ENCODE data around the gene LRRFIP1. TPM values are rescaled to one million over a fixed set of nuclear protein-coding genes. Genes with fewer than 3 reads are reported as not detected.
"Not testable (repeated sequence)": the region's sequence is repeated elsewhere in the genome, so short reads cannot be mapped to it uniquely, and the experiment has no call there.

The LRRFIP1 gene
- total RNA-seq, 8 experiments from 2014 or later, result 16.3 to 56.1 (median 29.5) TPM

DNA sequence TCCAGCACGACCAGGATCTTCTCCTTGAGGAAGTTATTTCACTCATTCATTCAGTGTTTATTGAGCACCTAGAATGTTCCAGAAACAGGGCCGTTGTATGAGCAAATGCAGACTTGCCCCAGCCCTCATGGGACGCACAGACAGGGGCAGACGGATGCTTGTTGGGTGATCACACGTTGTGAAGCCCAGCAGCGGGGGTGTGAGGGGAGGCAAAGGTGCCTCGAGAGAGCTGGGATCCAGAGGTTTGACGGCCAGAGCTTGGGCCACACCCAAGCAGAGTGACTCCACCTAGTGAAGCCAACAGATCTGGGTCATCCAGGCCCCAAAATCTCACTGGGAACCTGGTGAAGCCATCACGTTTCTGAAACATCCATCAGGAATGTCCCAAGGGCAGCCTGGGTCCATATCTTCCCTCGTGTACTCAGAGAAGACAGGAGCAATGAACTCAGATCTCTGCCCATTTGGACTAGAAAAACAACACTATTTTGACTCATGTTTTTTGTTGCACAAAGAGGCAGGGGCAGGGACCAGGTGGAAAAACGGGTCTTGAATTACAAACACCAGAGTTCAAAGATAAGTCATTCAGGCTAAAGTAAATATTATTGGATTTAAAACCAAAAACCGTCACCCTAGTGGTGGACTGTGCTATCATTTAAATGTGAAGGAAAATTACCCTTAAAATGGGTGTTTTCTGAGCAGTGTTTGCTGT, 116.3 kb downstream of the LRRFIP1 start:
- 20 to 79% (median 60%) methylated on average over 1 to 8 of the region's 12 CpGs; no CpG with 5 or more reads in 1 of the 10 experiments for WGBS, 10 experiments
- no peak for ATAC-seq (replicated peaks in 6 of 8)
- no peak overlapping the region for H3K4me3 ChIP-seq
- peaks cover 0 to 5% of the 10 kb centered on the region in 2 donors for H3K4me1 ChIP-seq (replicated peaks in 1 of 2)
- H3K27ac ChIP-seq, result no peak overlapping the region
- in situ Hi-C loops (cut with MboI; ENCODE audit: low pct_unique_long_range_greater_than_20kb in 2 of 9, low sequenced_read_pairs in 9 of 9, unreplicated experiment in 9 of 9), result loop anchor here in 6 of 9 experiments (10.0 to 25.0 kb wide), 5 partner anchors 59 to 231 kb away; partner anchors contain the start of gene RAB17 (in 2 of the 6)

DNA sequence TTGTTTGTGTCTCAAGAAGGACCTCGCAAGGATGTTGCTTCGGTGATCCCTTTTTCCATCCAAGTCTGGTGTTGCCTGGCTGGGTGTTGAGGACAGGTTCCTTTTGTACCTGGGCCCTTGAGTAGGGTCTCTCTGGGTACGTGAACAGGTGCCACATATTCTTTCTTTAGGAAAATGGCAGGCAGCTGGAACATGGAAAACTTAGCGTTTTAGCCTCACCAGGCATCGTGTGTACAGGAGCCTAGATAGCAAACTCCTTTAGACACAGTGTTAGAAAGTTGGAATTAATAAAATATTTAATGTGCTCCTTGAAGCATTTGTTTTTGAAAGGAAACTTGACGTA, 116.9 kb downstream of the LRRFIP1 start:
- in situ Hi-C loops (cut with MboI; ENCODE audit: low pct_unique_long_range_greater_than_20kb in 2 of 9, low sequenced_read_pairs in 9 of 9, unreplicated experiment in 9 of 9), result loop anchor here in 6 of 9 experiments (10.0 to 25.0 kb wide), 5 partner anchors 59 to 232 kb away; partner anchors contain the start of gene RAB17 (in 2 of the 6)
- 40 to 100% (median 82%) methylated on average over 1 to 5 of the region's 6 CpGs; no CpG with 5 or more reads in 2 of the 10 experiments for WGBS, 10 experiments
- Histone ChIP-seq H3K4me1 (replicated peaks in 1 of 2) (no peaks in the 10 kb centered on the region), H3K4me3 (no peak overlapping the region), H3K27ac (no peak overlapping the region)
- no peak for ATAC-seq (replicated peaks in 6 of 8)

- 0 to 83% (median 40%) methylated on average over 1 to 9 of the region's 18 CpGs; no CpG with 5 or more reads in 1 of the 10 experiments for WGBS, 10 experiments
- Histone ChIP-seq H3K4me1 (replicated peaks in 1 of 2) (no peaks in the 10 kb centered on the region), H3K4me3 (no peak overlapping the region), H3K27ac (no peak overlapping the region)
- peak; percentile 82 to 98 (median 94) for ATAC-seq (replicated peaks in 6 of 8)
- in situ Hi-C loops (cut with MboI; ENCODE audit: low pct_unique_long_range_greater_than_20kb in 2 of 9, low sequenced_read_pairs in 9 of 9, unreplicated experiment in 9 of 9), result loop anchor here in 6 of 9 experiments (10.0 to 25.0 kb wide), 5 partner anchors 60 to 232 kb away; partner anchors contain the start of gene RAB17 (in 2 of the 6)
These were observed 117.3 kb downstream of the LRRFIP1 start for GRCh38 chr2:237744613-237745249.

GRCh38 chr2:237745250-237745613, 117.8 kb downstream of the LRRFIP1 start:
- H3K4me3 ChIP-seq, result no peak overlapping the region
- no peak for ATAC-seq (replicated peaks in 6 of 8)
- in situ Hi-C loops (cut with MboI; ENCODE audit: low pct_unique_long_range_greater_than_20kb in 2 of 9, low sequenced_read_pairs in 9 of 9, unreplicated experiment in 9 of 9), result loop anchor here in 6 of 9 experiments (10.0 to 25.0 kb wide), 5 partner anchors 60 to 233 kb away; partner anchors contain the start of gene RAB17 (in 2 of the 6)
- no peaks in the 10 kb centered on the region for H3K4me1 ChIP-seq (replicated peaks in 1 of 2)
- H3K27ac ChIP-seq, result no peak overlapping the region
- 38 to 92% (median 63%) methylated on average over 2 to 5 of the region's 5 CpGs; no CpG with 5 or more reads in 1 of the 10 experiments for WGBS, 10 experiments

- ATAC-seq (replicated peaks in 6 of 8), result peak in 2 of 8 experiments; percentile 48 to 61
- 20 to 100% (median 94%) methylated on average over 1 to 7 of the region's 15 CpGs; no CpG with 5 or more reads in 1 of the 10 experiments for WGBS, 10 experiments
- no peaks in the 10 kb centered on the region for H3K4me1 ChIP-seq (replicated peaks in 1 of 2)
- no peak overlapping the region for H3K4me3 ChIP-seq
- H3K27ac ChIP-seq, result no peak overlapping the region
- in situ Hi-C loops (cut with MboI; ENCODE audit: low pct_unique_long_range_greater_than_20kb in 2 of 9, low sequenced_read_pairs in 9 of 9, unreplicated experiment in 9 of 9), result loop anchor here in 6 of 9 experiments (10.0 to 25.0 kb wide), 5 partner anchors 62 to 234 kb away; partner anchors contain the start of gene RAB17 (in 2 of the 6)
These were observed 119.1 kb downstream of the LRRFIP1 start for GRCh38 chr2:237746302-237747080.

GRCh38 chr2:237747189-237747588, 119.8 kb downstream of the LRRFIP1 start:
- WGBS, 10 experiments, result 50 to 100% (median 95%) methylated on average over 1 to 4 of the region's 9 CpGs; no CpG with 5 or more reads in 2 of the 10 experiments
- Histone ChIP-seq H3K4me3 (no peak overlapping the region), H3K4me1 (replicated peaks in 1 of 2) (no peaks in the 10 kb centered on the region), H3K27ac (no peak overlapping the region)
- ATAC-seq (replicated peaks in 6 of 8), result no peak
- in situ Hi-C loops (cut with MboI; ENCODE audit: low pct_unique_long_range_greater_than_20kb in 2 of 9, low sequenced_read_pairs in 9 of 9, unreplicated experiment in 9 of 9), result loop anchor here in 6 of 9 experiments (10.0 to 25.0 kb wide), 5 partner anchors 62 to 235 kb away; partner anchors contain the start of gene RAB17 (in 2 of the 6)

- H3K4me3 ChIP-seq, result no peak overlapping the region
- no peak for ATAC-seq (replicated peaks in 6 of 8)
- H3K27ac ChIP-seq, result no peak overlapping the region
- 51 to 100% (median 88%) methylated on average over 1 to 9 of the region's 11 CpGs; no CpG with 5 or more reads in 2 of the 10 experiments for WGBS, 10 experiments
- H3K4me1 ChIP-seq (replicated peaks in 1 of 2), result no peaks in the 10 kb centered on the region
- in situ Hi-C loops (cut with MboI; ENCODE audit: low pct_unique_long_range_greater_than_20kb in 2 of 9, low sequenced_read_pairs in 9 of 9, unreplicated experiment in 9 of 9), result loop anchor here in 6 of 9 experiments (10.0 to 25.0 kb wide), 5 partner anchors 64 to 237 kb away; partner anchors contain the start of gene RAB17 (in 2 of the 6)
These were observed 121.6 kb downstream of the LRRFIP1 start for GRCh38 chr2:237749002-237749401.

DNA sequence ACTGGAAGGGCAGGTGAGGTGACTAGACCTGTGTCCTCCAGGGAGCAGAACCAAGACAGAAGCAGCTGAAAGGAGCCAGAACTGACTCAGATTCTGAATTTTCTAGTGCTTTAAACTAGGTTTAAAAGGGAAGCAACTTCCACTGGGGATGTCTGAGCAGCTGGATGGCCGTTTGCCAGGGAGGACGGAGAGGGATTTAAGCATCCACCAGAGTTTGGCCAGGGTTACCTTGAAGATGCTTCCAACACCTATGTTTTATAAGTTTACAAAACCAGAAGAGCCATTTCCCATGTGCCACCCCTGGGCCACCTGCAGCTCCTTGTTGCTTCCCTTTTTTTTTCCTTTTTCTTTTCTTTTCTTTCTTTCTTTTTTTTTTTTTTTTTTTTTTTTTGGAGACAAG, 122.6 kb downstream of the LRRFIP1 start:
- Histone ChIP-seq H3K4me3 (no peak overlapping the region), H3K4me1 (replicated peaks in 1 of 2) (no peaks in the 10 kb centered on the region), H3K27ac (no peak overlapping the region)
- no peak for ATAC-seq (replicated peaks in 6 of 8)
- WGBS, 10 experiments, result 75 to 100% (median 98%) methylated on average over 2 of the region's 2 CpGs; no CpG with 5 or more reads in 2 of the 10 experiments
- in situ Hi-C loops (cut with MboI; ENCODE audit: low pct_unique_long_range_greater_than_20kb in 2 of 9, low sequenced_read_pairs in 9 of 9, unreplicated experiment in 9 of 9), result loop anchor here in 6 of 9 experiments (10.0 to 25.0 kb wide), 5 partner anchors 65 to 238 kb away; partner anchors contain the start of gene RAB17 (in 2 of the 6)

DNA sequence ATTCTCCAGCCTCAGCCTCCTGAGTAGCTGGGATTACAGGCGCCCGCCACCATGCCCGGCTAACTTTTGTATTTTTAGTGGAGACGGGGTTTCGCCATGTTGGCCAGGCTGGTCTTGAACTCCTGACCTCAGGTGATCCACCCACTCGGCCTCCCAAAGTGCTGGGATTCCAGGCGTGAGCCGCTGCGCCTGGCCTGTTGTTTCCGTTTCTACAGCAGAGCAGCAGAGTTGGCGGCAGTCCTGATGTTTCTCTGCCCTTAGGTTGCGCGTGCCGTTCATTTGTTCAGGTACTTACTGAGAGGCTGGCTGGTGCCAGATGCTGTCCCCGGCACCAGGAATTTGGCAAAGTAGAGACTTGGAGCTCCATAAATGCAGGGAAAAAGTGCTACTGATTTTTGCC, 123.1 kb downstream of the LRRFIP1 start:
- H3K4me3 ChIP-seq; in situ Hi-C loops (cut with MboI; ENCODE audit: low pct_unique_long_range_greater_than_20kb in 2 of 9, low sequenced_read_pairs in 9 of 9, unreplicated experiment in 9 of 9); ATAC-seq (replicated peaks in 6 of 8); H3K27ac ChIP-seq; H3K4me1 ChIP-seq (replicated peaks in 1 of 2): not testable (repeated sequence)
- 90 to 100% (median 97%) methylated on average over 1 to 13 of the region's 15 CpGs; no CpG with 5 or more reads in 2 of the 10 experiments for WGBS, 10 experiments

DNA sequence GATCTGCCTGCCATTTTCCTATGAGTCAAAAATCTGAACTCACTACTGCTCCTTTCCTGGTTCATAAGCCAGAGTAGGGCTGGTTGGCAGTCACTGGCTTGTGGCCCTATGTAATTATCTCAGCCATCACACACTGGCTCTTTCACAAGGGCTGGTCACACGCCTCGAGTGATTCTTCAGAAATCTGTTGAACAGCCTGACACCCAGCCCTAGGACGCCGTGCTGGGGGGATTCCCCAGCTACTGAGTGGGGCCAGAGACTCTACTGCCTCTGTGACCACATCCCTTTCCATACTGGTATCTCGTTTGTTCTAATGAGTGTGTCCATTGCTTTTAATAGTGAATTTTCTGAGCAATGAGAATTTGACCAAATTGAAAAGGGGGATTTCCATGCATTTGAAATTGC, 125.4 kb downstream of the LRRFIP1 start:
- Histone ChIP-seq H3K4me3 (no peak overlapping the region), H3K4me1 (replicated peaks in 1 of 2) (no peaks in the 10 kb centered on the region), H3K27ac (no peak overlapping the region)
- 67 to 100% (median 79%) methylated on average over 2 to 5 of the region's 5 CpGs; no CpG with 5 or more reads in 4 of the 10 experiments for WGBS, 10 experiments
- ATAC-seq (replicated peaks in 6 of 8), result no peak
- in situ Hi-C loops (cut with MboI; ENCODE audit: low pct_unique_long_range_greater_than_20kb in 2 of 9, low sequenced_read_pairs in 9 of 9, unreplicated experiment in 9 of 9), result no loop called here

DNA sequence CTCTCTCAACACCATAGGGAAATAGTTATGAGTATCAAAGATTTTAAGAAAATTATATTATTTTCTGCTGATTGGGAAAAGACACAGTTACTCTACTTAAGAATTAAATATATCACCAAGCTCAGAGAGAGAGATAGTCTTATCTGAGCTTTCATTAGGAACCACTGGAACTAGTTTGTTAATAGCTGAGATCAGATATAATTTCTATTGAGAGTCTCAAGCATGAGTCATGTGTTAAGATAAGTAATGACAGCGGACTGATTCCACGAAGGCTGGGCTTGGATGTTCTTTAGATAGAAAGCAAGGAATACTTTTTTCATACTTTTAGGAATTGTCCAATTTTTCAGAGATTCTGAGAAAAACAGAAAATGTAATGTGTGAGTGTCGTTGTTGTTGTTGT, 126.8 kb downstream of the LRRFIP1 start:
- WGBS, 10 experiments, result 80 to 100% (median 95%) methylated on average over 1 to 3 of the region's 3 CpGs
- no peak overlapping the region for H3K27ac ChIP-seq
- ATAC-seq (replicated peaks in 6 of 8), result peak in 3 of 8 experiments; percentile 38 to 57 (median 44)

GRCh38 chr2:237754626-237755248, 127.3 kb downstream of the LRRFIP1 start:
- WGBS, 10 experiments, result 56 to 100% (median 88%) methylated on average over 1 to 8 of the region's 12 CpGs
- H3K27ac ChIP-seq, result no peak overlapping the region
- peak in 6 of 8 experiments; percentile 18 to 94 (median 43) for ATAC-seq (replicated peaks in 6 of 8)

More for the DNA sequence above, 126.8 kb downstream of the LRRFIP1 start:
- Histone ChIP-seq H3K4me1 (replicated peaks in 1 of 2) (no peaks in the 10 kb centered on the region), H3K4me3 (no peak overlapping the region)
- in situ Hi-C loops (cut with MboI; ENCODE audit: low pct_unique_long_range_greater_than_20kb in 2 of 9, low sequenced_read_pairs in 9 of 9, unreplicated experiment in 9 of 9), result no loop called here

More at GRCh38 chr2:237754626-237755248, 127.3 kb downstream of the LRRFIP1 start:
- Histone ChIP-seq H3K4me3 (no peak overlapping the region), H3K4me1 (replicated peaks in 1 of 2) (no peaks in the 10 kb centered on the region)
- in situ Hi-C loops (cut with MboI; ENCODE audit: low pct_unique_long_range_greater_than_20kb in 2 of 9, low sequenced_read_pairs in 9 of 9, unreplicated experiment in 9 of 9), result no loop called here
